IMR-90 (cell line): Measurements from ENCODE around the gene P2RX5. TPM values are rescaled to one million over a fixed set of nuclear protein-coding genes. Genes with fewer than 3 reads are reported as not detected.

Source experiments
- ATAC-seq: fragments of 200-7000 bp; cut with Tn5 transposase; 2 replicates; pipeline ENCODE4 v1.9.1; 2020; ENCODE audit warnings: low read depth, mild to moderate bottlenecking, moderate library complexity
- BruUV-seq: library from RNA; stranded (reverse); fragments of 400-500 nt; replicated peaks from 2 replicates; lab custom pipeline; 2021; lab: Mats Ljungman, UMichigan
- CTCF ChIA-PET: fragments of 300-600 bp; formaldehyde crosslinking; extraction: SDS; loops from one replicate; lab custom pipeline; 2021; ENCODE audit warnings: antibody characterized with exemption; lab: Yijun Ruan, JAX
- POLR2A ChIA-PET: fragments of 300-600 bp; sonication (Branson Sonifier 250); formaldehyde crosslinking; loops from one replicate; lab custom pipeline; 2022; ENCODE audit warnings: antibody characterized with exemption; ENCODE audit not compliant: unreplicated experiment; lab: Charles Lee
- DNase-seq: peaks from one replicate; pipeline ENCODE4 v3.0.0; 2013
- H2AFZ ChIP-seq: replicated peaks from 2 replicates; pipeline ENCODE3; 2013; ENCODE audit warnings: low read length, mild to moderate bottlenecking; ENCODE audit not compliant: poor library complexity
- H2AK5ac ChIP-seq: 2 replicates; pipeline ENCODE4 v1.6.1; 2013; ENCODE audit warnings: low read depth, low read length, inconsistent platforms
- H2AK9ac ChIP-seq: replicated peaks from 2 replicates; pipeline ENCODE3; 2013; ENCODE audit warnings: mild to moderate bottlenecking, low read depth, low read length, moderate library complexity; ENCODE audit not compliant: poor library complexity
- H2BK120ac ChIP-seq: 2 replicates; pipeline ENCODE4 v1.6.1; 2013; ENCODE audit warnings: low read depth, low read length, inconsistent platforms
- H2BK15ac ChIP-seq: 3 replicates; pipeline ENCODE4 v1.6.1; 2013; ENCODE audit warnings: low read depth, low read length, inconsistent platforms
- H2BK20ac ChIP-seq: 2 replicates; pipeline ENCODE4 v1.6.1; 2013; ENCODE audit warnings: low read depth, mild to moderate bottlenecking, inconsistent platforms, low read length, moderate library complexity
- H2BK5ac ChIP-seq: 2 replicates; pipeline ENCODE4 v1.6.1; 2013; ENCODE audit warnings: mild to moderate bottlenecking, low read depth, low read length, inconsistent platforms; ENCODE audit not compliant: poor library complexity, severe bottlenecking
- H3K14ac ChIP-seq: replicated peaks from 2 replicates; pipeline ENCODE4 v1.6.1; 2013; ENCODE audit warnings: low read depth, low read length, inconsistent platforms
- H3K18ac ChIP-seq: 2 replicates; pipeline ENCODE4 v1.6.1; 2013; ENCODE audit warnings: low read depth, low read length, control low read depth
- H3K23ac ChIP-seq: 2 replicates; pipeline ENCODE4 v1.6.1; 2013; ENCODE audit warnings: low read depth, low read length, inconsistent platforms
- H3K27ac ChIP-seq: 2 replicates; pipeline ENCODE4 v1.5.1; 2013; ENCODE audit warnings: mild to moderate bottlenecking, control low read depth, low read length; ENCODE audit not compliant: insufficient read depth
- H3K27me3 ChIP-seq: 2 replicates; pipeline ENCODE4 v1.6.1; 2013; ENCODE audit warnings: low read length; ENCODE audit not compliant: control insufficient read depth, insufficient read depth
- H3K36me3 ChIP-seq: 2 replicates; pipeline ENCODE4 v1.6.1; 2013; ENCODE audit warnings: low read length, mixed read lengths; ENCODE audit not compliant: control insufficient read depth, insufficient read depth
- H3K4ac ChIP-seq: 2 replicates; pipeline ENCODE4 v1.6.1; 2013; ENCODE audit warnings: low read depth, low read length, inconsistent platforms
- H3K4me1 ChIP-seq: 2 replicates; pipeline ENCODE4 v1.6.1; 2013; ENCODE audit warnings: low read length, mixed read lengths; ENCODE audit not compliant: control insufficient read depth, insufficient read depth
- H3K4me2 ChIP-seq: 2 replicates; pipeline ENCODE4 v1.6.1; 2013; ENCODE audit warnings: low read depth, mild to moderate bottlenecking, control low read depth, low read length, moderate library complexity
- H3K4me3 ChIP-seq: 2 replicates; pipeline ENCODE4 v1.5.1; 2013; ENCODE audit warnings: low read depth, mild to moderate bottlenecking, control low read depth, low read length, moderate library complexity; ENCODE audit not compliant: insufficient read depth
- H3K56ac ChIP-seq: 2 replicates; pipeline ENCODE4 v1.6.1; 2013; ENCODE audit warnings: low read length, inconsistent platforms; ENCODE audit not compliant: insufficient read depth; ENCODE audit errors: extremely low read depth
- H3K79me1 ChIP-seq, 2 experiments: 2 replicates each; pipeline ENCODE4 v1.6.1; 2013; ENCODE audit warnings: low read length in 2 of 2, inconsistent platforms in 1 of 2, low read depth in 1 of 2
- H3K9ac ChIP-seq: 2 replicates; pipeline ENCODE4 v1.6.1; 2013; ENCODE audit warnings: low read depth, low read length, control low read depth
- H3K9me1 ChIP-seq: 2 replicates; pipeline ENCODE4 v1.6.1; 2013; ENCODE audit warnings: low read length, inconsistent platforms; ENCODE audit not compliant: insufficient read depth
- H3K9me3 ChIP-seq: 2 replicates; pipeline ENCODE4 v1.6.1; 2013; ENCODE audit warnings: low read length; ENCODE audit not compliant: control insufficient read depth, insufficient read depth
- H4K20me1 ChIP-seq: 2 replicates; pipeline ENCODE4 v1.6.1; 2013; ENCODE audit warnings: low read length, inconsistent platforms; ENCODE audit not compliant: insufficient read depth
- H4K5ac ChIP-seq: 2 replicates; pipeline ENCODE4 v1.6.1; 2013; ENCODE audit warnings: mild to moderate bottlenecking, low read depth, low read length, control low read depth
- H4K8ac ChIP-seq, 2 experiments: 2 replicates each; pipeline ENCODE4 v1.6.1; 2013; ENCODE audit warnings: low read depth in 2 of 2, low read length in 2 of 2, control low read depth in 1 of 2, inconsistent platforms in 1 of 2
- H4K91ac ChIP-seq: 2 replicates; pipeline ENCODE4 v1.6.1; 2013; ENCODE audit warnings: low read depth, low read length, inconsistent platforms; ENCODE audit not compliant: insufficient read depth
- CHD1 ChIP-seq: IDR thresholded peaks from 2 replicates; pipeline ENCODE4 v1.6.1; 2012; ENCODE audit warnings: low read depth, low read length, improper control_type of control experiment
- FOS ChIP-seq: fragments of 150-350 bp; IDR thresholded peaks from 2 replicates; pipeline ENCODE4 v1.6.1; 2016; ENCODE audit warnings: low read depth, low read length
- MAFK ChIP-seq: IDR thresholded peaks from 2 replicates; pipeline ENCODE4 v1.6.1; 2012; ENCODE audit warnings: low read depth, low read length, improper control_type of control experiment
- MAZ ChIP-seq: IDR thresholded peaks from 2 replicates; pipeline ENCODE4 v1.6.1; 2012; ENCODE audit warnings: low read depth, mild to moderate bottlenecking, low read length, improper control_type of control experiment, moderate library complexity, borderline replicate concordance
- MXI1 ChIP-seq: IDR thresholded peaks from 2 replicates; pipeline ENCODE4 v1.6.1; 2012; ENCODE audit warnings: low read depth, mild to moderate bottlenecking, low read length, moderate library complexity, borderline replicate concordance
- POLR2A ChIP-seq: IDR thresholded peaks from 2 replicates; pipeline ENCODE4 v1.6.1; 2012; ENCODE audit warnings: mild to moderate bottlenecking, low read depth, low read length
- RFX5 ChIP-seq: IDR thresholded peaks from 2 replicates; pipeline ENCODE4 v1.8.0; 2012; ENCODE audit warnings: low read depth, mild to moderate bottlenecking, low read length, moderate library complexity
- SMC3 ChIP-seq: fragments of 150-350 bp; IDR thresholded peaks from 2 replicates; pipeline ENCODE4 v1.6.1; 2016; ENCODE audit warnings: low read depth, mild to moderate bottlenecking, antibody characterized with exemption, low read length, moderate library complexity
- WGBS, 2 experiments: methylation state at CpG; one replicate each; pipeline versions ENCODE4 v1.1.5 to v1.1.7; 2013; ENCODE audit warnings: missing lambda C conversion rate in 2 of 2; ENCODE audit not compliant: insufficient read length in 1 of 2; ENCODE audit errors: extremely low coverage in 2 of 2; 5-methylcytosine and 5-hydroxymethylcytosine counted together
- dilution Hi-C: fragments of 300-500 bp; cut with HindIII; formaldehyde crosslinking; loops from one replicate; pipeline ENCODE4 v1.14.3; 2018; ENCODE audit warnings: low sequenced_read_pairs; ENCODE audit not compliant: unreplicated experiment
- in situ Hi-C: fragments of 300-500 bp; cut with MboI; formaldehyde crosslinking; loops from 3 replicates; pipeline ENCODE4 v1.14.3; 2019; ENCODE audit warnings: low sequenced_read_pairs, inconsistent platforms, mixed read lengths
- intact Hi-C: fragments of 100-400 bp; cut with micrococcal nuclease; formaldehyde crosslinking; loops from 2 replicates; pipeline ENCODE4 v1.10.0; 2022
- polyA plus RNA-seq, 3 experiments: library from polyadenylated mRNA; depleted of rRNA; stranded (reverse); fragments of >200 nt; gene quantifications; 2 replicates each; pipeline ENCODE4 v1.2.3, GENCODE V29; 2012; ENCODE audit warnings: low replicate concordance in 1 of 3
- total RNA-seq: library from RNA; depleted of rRNA; stranded (reverse); fragments of >200 nt; gene quantifications from 2 replicates; pipeline ENCODE4 v1.2.3, GENCODE V29; 2012
- TF ChIP-seq, protein P1 (sequence below): fragments of 150-350 bp; IDR thresholded peaks from 2 replicates; pipeline ENCODE4 v1.6.1; 2017; ENCODE audit warnings: mild to moderate bottlenecking, antibody characterized with exemption, low read length, low read depth
- TF ChIP-seq, protein P2 (sequence below): conservative IDR thresholded peaks from 2 replicates; pipeline ENCODE4 v1.5.1; 2012; ENCODE audit warnings: mild to moderate bottlenecking, low read depth, low read length, improper control_type of control experiment
- TF ChIP-seq, protein P3 (sequence below): fragments of 150-350 bp; IDR thresholded peaks from 2 replicates; pipeline ENCODE4 v1.6.1; 2016; ENCODE audit warnings: low read depth, mild to moderate bottlenecking, low read length, moderate library complexity, borderline replicate concordance

The P2RX5 gene
- total and polyA plus RNA-seq, 2 of the 4 experiments (the other 2 are of a cell fraction): 1.8 to 3.7 TPM

DNA sequence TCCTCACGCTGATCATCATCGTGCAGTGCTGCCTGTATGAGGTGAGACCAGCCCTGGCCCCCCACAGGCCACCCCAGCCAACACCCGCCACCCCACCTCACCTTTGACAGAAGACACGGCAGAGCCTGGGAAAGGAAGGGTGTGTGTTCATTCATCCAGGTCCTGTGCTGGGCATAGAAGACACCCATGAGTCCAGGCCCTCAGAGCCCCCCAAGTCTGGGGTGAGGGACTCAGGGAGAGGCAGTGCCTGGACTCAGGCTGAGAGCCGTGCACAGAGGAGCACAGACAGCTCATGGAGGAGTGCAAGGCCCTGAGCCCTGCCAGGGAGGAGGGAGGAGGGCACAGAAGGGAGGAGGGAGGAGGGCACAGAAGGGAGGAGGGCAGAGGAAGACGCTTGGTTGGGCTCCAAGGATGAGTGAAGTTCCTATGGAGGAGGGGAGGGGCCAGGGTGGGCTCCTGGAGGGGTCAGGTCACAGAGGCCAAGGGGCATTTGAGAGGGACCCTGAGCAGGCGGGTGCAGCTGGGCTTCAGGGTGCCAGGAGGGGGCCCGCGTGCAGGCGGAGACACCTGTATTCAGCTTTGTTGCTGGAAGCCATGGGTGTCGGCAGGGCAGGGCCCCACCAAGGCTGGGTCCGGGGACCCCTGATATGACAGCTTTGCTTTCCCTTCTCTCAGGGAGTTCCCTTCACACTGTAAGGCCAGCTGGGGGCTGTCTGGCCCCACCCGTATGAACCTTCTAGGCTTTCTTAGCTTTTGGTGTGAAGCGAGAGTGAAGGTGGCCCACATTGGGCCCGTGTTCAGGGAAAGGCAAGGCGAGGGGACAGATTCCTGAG lies 39.0 kb downstream of the P2RX5 start:
- Histone ChIP-seq H3K9ac (no peak overlapping the region), H2AFZ (peak overlapping the region; percentile 1), H3K4me3 (no peak overlapping the region), H2BK5ac (no peak overlapping the region), H4K91ac (no peak overlapping the region), H3K14ac (no peak overlapping the region), H3K4me1 (peaks cover 8% of the 10 kb centered on the region), H3K4me2 (no peak overlapping the region), H4K8ac (no peak overlapping the region), H3K23ac (no peak overlapping the region), H3K18ac (no peak overlapping the region), H2AK9ac (peak overlapping the region; percentile 42), H3K27ac (no peak overlapping the region), H2AK5ac (peak overlapping the region; percentile 24; the same call in 1 of the 2 replicates), H2BK15ac (no peak overlapping the region), H2BK120ac (no peak overlapping the region), H2BK20ac (no peak overlapping the region), H4K5ac (no peak overlapping the region), H3K9me1 (peaks cover 21% of the 10 kb centered on the region), H3K4ac (no peak overlapping the region; the same call in 1 of the 2 replicates), H3K9me3 (no peaks in the 10 kb centered on the region), H3K56ac (no peak overlapping the region), H3K79me1 (peaks cover 0 to 14% of the 10 kb centered on the region in 2 experiments; a peak in 2 of 4 replicates), H3K27me3 (no peaks in the 10 kb centered on the region), H3K36me3 (peaks cover 13% of the 10 kb centered on the region; the same call in 1 of the 2 replicates), H4K20me1 (peaks cover 22% of the 10 kb centered on the region)
- WGBS, 2 experiments: 98% methylated on average over 6 of the region's 16 CpGs; no CpG with 5 or more reads in 1 of the 2 experiments
- intact Hi-C loops: no loop called here
- POLR2A ChIA-PET: no interaction called here
- dilution Hi-C loops: no loop called here
- no peak for DNase-seq
- TF ChIP-seq, protein P1, sequence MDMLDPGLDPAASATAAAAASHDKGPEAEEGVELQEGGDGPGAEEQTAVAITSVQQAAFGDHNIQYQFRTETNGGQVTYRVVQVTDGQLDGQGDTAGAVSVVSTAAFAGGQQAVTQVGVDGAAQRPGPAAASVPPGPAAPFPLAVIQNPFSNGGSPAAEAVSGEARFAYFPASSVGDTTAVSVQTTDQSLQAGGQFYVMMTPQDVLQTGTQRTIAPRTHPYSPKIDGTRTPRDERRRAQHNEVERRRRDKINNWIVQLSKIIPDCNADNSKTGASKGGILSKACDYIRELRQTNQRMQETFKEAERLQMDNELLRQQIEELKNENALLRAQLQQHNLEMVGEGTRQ: no peak
- TF ChIP-seq, protein P2, sequence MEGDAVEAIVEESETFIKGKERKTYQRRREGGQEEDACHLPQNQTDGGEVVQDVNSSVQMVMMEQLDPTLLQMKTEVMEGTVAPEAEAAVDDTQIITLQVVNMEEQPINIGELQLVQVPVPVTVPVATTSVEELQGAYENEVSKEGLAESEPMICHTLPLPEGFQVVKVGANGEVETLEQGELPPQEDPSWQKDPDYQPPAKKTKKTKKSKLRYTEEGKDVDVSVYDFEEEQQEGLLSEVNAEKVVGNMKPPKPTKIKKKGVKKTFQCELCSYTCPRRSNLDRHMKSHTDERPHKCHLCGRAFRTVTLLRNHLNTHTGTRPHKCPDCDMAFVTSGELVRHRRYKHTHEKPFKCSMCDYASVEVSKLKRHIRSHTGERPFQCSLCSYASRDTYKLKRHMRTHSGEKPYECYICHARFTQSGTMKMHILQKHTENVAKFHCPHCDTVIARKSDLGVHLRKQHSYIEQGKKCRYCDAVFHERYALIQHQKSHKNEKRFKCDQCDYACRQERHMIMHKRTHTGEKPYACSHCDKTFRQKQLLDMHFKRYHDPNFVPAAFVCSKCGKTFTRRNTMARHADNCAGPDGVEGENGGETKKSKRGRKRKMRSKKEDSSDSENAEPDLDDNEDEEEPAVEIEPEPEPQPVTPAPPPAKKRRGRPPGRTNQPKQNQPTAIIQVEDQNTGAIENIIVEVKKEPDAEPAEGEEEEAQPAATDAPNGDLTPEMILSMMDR: no peak
- TF ChIP-seq MAZ (no peak), FOS (no peak), CHD1 (no peak), POLR2A (no peak), MXI1 (no peak), MAFK (no peak), SMC3 (no peak), RFX5 (no peak)
- TF ChIP-seq, protein P3, sequence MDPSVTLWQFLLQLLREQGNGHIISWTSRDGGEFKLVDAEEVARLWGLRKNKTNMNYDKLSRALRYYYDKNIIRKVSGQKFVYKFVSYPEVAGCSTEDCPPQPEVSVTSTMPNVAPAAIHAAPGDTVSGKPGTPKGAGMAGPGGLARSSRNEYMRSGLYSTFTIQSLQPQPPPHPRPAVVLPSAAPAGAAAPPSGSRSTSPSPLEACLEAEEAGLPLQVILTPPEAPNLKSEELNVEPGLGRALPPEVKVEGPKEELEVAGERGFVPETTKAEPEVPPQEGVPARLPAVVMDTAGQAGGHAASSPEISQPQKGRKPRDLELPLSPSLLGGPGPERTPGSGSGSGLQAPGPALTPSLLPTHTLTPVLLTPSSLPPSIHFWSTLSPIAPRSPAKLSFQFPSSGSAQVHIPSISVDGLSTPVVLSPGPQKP: no peak
- CTCF ChIA-PET: no interaction called here
- no TSS peak for BruUV-seq
- in situ Hi-C loops: no loop called here
- no peak for ATAC-seq
